ENCODE results near the gene ARHGAP44. TPM values are rescaled to one million over a fixed set of nuclear protein-coding genes. Genes with fewer than 3 reads are reported as not detected.

The ARHGAP44 gene
- total and polyA plus RNA-seq, 9 of the 15 experiments (the other 6 are each of a cell fraction or from before 2014, with no cell fraction given), result 0.01 to 0.68 (median 0.07) TPM; not detected in 1

- TF ChIP-seq ZBTB40 (IDR thresholded peaks at IDR 0.05), result no peak
- no peak for TF ChIP-seq ZBTB40 (CRISPR knock-in tag; IDR thresholded peaks at IDR 0.05)
- no peak for TF ChIP-seq XRCC4 (IDR thresholded peaks at IDR 0.05; ENCODE audit: extremely low read depth, insufficient read depth, insufficient read length)
- TF ChIP-seq MLLT1 (IDR thresholded peaks at IDR 0.05), result no peak
- TF ChIP-seq JUN (IDR thresholded peaks at IDR 0.05; ENCODE audit: borderline replicate concordance, low read depth, low read length), result no peak
- TF ChIP-seq JUN (CRISPR knock-in tag; IDR thresholded peaks at IDR 0.05; ENCODE audit: borderline replicate concordance), result no peak
- no peak for TF ChIP-seq KDM5B (IDR thresholded peaks at IDR 0.05; ENCODE audit: insufficient replicate concordance, low read depth, low read length)
- no peak for TF ChIP-seq HOXB6 (CRISPR knock-in tag; IDR thresholded peaks at IDR 0.05; ENCODE audit: borderline replicate concordance)
- TF ChIP-seq POU5F1 (IDR thresholded peaks at IDR 0.05; ENCODE audit: borderline replicate concordance, low read depth, low read length, partially characterized antibody), result no peak
- no peak for TF ChIP-seq CCAR2 (IDR thresholded peaks at IDR 0.05; ENCODE audit: low read depth, low read length)
These were observed 107.0 kb downstream of the ARHGAP44 start (continued) for GRCh38 chr17:12896180-12896785.

All from K562 (cell line).